Peyer's patch (tissue), 4 donors: Measurements from ENCODE around the gene ASB15.

ENCODE experiments used
- POLR2A ChIP-seq, 2 donors: fragments of 450-650 bp; IDR thresholded peaks; one replicate each; pipeline ENCODE4 v1.5.1; 2017; ENCODE audit warnings: antibody characterized with exemption in 2 of 2, mild to moderate bottlenecking in 2 of 2, moderate library complexity in 2 of 2
- TF ChIP-seq, protein P1 (sequence below), 6 experiments: fragments of 450-650 bp in 4 of 6; fragments of 200-600 bp in 2 of 6; sonication (generic) in 1 of 6; IDR thresholded peaks; one replicate each; pipeline ENCODE4 v1.5.1; 2017 to 2019; ENCODE audit warnings: antibody characterized with exemption in 6 of 6, mild to moderate bottlenecking in 3 of 6, moderate library complexity in 1 of 6

DNA sequence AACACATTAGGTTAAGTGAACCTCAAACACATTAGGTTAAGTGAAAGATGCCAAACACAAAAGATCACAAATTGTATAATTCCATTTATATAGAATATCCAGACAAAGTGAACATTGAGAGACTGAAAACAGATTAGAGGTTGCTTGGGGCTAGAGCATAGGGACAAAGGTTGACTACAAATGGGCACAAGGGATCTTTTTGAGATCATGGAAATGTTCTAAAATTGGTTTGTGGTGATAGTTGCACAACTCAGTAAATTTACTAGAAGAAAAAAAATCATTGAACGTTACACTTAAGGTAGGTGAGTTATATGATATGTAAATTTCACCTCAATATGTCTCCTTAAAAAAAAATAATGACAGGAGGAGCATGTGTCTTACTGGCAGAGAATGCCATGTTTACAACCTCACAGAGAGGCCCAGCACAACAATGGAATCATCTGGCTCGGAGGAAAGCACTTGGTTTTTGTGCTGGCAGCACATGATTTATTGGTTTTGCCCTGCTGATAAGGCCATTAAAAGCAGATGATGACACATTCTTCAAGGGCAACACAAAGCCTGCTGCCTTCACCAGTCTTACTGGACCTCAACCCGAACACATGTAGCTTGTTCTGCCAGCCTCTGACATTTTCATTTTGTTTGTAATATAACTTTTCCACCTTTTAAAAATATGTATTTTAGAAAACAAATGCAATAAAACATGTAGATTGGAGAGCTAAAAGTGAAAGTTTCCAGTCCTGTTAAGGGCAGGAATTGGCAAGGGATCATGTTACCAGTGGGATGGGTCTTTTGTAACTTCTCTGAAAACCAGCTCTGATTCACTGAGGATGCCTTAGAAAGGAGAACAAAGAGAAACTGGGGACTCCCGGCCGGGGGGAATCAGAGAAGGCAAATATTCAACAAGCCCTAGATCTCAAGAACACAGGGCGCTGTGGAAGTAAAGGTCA lies 42.1 kb downstream of the ASB15 start:
- TF ChIP-seq, protein P1, sequence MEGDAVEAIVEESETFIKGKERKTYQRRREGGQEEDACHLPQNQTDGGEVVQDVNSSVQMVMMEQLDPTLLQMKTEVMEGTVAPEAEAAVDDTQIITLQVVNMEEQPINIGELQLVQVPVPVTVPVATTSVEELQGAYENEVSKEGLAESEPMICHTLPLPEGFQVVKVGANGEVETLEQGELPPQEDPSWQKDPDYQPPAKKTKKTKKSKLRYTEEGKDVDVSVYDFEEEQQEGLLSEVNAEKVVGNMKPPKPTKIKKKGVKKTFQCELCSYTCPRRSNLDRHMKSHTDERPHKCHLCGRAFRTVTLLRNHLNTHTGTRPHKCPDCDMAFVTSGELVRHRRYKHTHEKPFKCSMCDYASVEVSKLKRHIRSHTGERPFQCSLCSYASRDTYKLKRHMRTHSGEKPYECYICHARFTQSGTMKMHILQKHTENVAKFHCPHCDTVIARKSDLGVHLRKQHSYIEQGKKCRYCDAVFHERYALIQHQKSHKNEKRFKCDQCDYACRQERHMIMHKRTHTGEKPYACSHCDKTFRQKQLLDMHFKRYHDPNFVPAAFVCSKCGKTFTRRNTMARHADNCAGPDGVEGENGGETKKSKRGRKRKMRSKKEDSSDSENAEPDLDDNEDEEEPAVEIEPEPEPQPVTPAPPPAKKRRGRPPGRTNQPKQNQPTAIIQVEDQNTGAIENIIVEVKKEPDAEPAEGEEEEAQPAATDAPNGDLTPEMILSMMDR (IDR thresholded peaks at IDR 0.05): no peak
- TF ChIP-seq POLR2A (IDR thresholded peaks at IDR 0.05): no peak
